Fibroblast of peridontal ligament (primary cell): ENCODE data around the gene NLRC3.
"Not testable (repeated sequence)": the region's sequence is repeated elsewhere in the genome, so short reads cannot be mapped to it uniquely, and the experiment has no call there.

Experiments used
- DNase-seq: peaks from one replicate; pipeline ENCODE4 v3.0.0-alpha.2; 2010; ENCODE audit errors: extremely low read depth

The NLRC3 gene

GRCh38 chr16:3513892-3514583, 63.2 kb downstream of the NLRC3 start:
- no peak for DNase-seq

DNA sequence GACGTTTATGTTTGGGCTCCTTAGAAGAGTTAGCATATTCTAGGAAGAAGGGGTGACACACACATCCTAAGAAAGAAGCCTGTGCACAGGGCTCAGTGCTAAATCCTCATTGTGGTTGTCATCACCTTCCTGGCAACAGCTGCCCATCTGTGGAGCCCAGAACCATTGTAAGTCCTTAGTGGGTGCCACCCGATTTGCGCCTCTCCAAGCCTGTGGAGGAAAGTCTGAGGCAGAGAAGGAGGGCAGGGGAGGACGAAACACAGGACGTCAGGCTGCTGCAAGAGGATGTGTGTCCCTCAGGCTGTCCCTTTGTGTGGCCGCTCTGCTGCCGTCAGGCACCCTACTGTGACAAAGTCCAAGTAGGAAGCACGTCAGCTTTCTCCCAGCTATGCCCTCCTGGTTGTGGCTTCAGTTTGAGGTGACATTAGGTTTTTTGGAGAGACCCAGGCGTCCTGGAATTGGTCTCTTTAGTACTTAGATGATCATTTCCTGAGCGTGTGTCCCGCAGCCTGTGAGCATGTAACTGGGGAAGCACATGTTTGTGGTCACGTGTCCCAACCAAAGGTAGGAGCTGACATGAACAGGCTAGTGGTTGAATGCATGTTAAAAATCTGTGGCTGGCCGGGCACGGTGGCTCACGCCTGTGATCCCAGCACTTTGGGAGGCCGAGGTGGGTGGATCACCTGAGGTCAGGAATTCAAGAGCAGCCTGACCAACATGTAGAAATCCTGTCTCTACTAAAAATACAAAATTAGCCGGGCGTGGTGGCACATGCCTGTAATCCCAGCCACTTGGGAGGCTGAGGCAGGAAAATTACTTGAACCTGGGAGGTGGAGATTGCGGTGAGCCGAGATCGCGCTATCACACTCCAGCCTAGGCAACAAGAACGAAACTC, 65.7 kb downstream of the NLRC3 start:
- no peak for DNase-seq

DNA sequence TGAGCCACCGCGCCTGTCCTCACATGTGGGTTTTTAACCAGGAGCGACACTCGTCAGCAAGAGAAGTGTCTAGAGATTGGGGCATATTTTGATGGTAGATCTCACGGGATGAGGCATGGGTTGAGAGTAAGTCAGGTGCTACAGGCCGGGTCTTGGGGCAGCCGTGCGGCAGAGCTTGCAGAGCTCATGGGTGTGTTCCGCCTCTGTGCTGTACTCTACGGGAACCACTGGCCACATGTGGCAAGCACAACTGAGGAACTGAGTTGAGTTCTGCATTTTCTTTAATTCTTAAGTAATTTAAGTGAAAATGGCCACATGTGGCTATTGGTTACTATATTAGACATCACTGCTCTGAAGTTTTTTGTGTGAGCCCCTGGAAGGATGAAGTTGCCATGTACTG, 66.8 kb downstream of the NLRC3 start:
- DNase-seq, result no peak

- DNase-seq, result no peak
Measured at GRCh38 chr16:3509470-3509928, 67.7 kb downstream of the NLRC3 start.

DNA sequence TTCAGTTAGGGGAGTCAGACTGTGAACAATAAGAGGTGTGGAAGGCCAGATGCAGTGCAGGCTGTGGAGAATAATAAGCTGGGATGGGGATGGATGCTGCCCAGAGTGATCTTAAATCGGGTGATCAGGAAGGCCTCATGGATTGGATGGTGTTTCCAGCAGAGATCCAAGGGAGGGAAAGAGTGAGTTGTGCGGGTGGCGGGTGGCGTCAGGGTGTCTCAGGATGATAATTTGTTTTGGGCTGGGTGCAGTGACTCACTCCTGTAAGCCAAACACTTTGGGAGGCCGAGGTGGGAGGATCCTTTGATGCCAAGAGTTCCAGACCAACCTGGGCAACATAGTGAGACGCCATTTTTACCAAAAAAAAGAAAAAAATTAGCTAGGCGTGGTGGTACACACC, 68.5 kb downstream of the NLRC3 start:
- no peak for DNase-seq

DNA sequence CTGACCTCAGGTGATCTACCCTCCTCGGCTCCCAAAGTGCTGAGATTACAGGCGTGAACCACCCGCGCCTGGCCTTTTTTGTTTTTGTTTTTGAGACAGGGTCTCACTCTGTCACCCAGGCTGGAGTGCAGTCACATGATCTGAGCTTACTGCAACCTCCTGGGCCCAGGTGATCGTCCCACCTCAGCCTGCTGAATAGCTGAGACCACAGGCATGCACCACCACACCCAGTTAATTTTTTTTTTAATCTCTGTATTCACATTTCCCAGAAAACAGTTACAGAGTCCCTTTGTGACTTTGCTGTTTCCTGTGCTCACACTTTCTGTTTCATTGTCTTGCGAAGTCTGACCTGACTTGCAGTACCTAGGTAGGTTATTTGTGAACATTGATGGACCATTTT, 73.7 kb downstream of the NLRC3 start:
- DNase-seq, result no peak

DNA sequence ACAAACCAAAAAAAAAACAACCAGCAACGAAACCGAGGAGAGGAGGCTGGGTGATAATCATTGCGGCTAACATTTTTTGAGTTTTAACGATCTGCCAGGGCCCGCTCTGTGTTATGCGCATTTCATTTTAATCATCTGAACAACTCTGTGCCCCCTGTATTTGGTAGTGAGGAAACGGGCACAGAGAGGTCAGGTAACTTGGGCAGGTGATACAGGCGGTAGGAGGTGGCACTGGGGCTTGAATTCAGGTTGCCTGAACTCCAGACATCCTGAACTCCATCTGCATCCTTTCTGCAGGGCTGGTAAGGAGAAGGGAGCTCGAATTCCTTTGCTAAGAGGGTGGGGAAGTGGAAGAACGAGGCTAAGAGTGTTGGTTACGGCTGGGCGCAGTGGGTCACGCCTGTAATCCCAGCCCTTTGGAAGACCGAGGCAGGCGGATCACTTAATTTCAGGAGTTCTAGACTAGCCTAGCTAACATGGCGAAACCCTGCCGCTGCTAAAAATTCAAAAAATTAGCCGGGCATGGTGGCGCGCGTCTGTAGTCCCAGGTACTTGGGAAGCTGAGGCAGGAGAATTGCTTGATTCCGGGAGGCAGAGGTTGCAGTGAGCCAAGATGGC, 75.3 kb downstream of the NLRC3 start:
- DNase-seq, result no peak

DNA sequence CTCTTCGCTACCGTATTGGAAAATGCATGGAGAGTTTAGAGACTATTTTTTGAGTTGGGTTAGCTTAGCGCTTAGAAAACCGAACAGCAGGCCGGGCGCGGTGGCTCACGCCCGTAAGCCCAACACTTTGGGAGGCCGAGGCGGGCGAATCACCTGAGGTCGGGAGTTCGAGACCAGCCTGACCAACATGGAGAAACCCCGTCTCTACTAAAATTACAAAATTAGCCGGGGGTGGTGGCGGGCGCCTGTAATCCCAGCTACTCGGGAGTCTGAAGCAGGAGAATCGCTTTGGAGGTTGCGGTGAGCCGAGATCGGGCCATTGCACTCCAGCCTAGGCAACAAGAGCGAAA, 75.8 kb downstream of the NLRC3 start:
- DNase-seq, result not testable (repeated sequence)

DNA sequence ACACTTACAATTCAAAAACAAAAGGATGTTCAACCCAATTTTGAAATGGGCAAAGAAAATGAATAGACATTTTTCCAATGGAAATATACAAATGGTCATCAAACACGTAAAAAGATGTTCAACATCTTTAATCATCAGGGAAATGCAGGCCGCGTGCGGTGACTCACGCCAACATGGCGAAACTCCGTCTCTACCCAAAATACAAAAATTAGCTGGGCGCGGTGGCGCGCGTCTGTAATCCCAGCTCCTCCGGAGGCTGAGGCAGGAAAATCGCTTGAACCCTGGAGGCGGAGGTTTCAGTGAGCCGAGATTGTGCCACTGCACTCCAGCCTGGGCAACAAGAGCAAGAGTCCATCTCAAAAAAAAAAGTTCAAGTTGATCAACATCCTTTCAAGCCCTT, 78.2 kb downstream of the NLRC3 start:
- no peak for DNase-seq

GRCh38 chr16:3497771-3498170, 79.4 kb downstream of the NLRC3 start:
- DNase-seq, result no peak

GRCh38 chr16:3496386-3496785, 80.8 kb downstream of the NLRC3 start:
- DNase-seq, result no peak

DNA sequence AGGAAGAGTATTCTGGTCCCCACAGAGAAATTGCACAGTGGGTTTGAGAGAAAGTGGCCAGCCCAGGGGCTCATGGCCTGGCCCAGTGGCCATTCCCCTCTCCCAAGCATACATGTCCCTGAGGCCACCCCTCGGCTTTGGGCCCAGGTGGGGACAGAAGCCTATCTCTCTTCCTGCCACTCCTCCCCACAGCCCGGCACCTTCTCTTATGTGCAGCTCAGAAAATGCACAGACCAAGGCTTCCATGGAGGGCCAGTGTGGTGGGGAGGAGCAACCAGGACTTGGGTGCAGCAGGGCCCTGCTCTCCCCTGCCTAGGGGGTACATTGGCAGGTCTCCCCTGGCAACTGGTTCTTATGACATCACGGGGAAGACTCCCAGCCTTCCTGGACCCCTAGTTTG, 82.0 kb downstream of the NLRC3 start, which contains the start of gene C16orf90:
Gene C16orf90, minus strand, starts transcription at position 314 of the 400 bp plus-strand sequence. Its CDS starts 68 bp downstream, at position 246.
- no peak for DNase-seq

DNA sequence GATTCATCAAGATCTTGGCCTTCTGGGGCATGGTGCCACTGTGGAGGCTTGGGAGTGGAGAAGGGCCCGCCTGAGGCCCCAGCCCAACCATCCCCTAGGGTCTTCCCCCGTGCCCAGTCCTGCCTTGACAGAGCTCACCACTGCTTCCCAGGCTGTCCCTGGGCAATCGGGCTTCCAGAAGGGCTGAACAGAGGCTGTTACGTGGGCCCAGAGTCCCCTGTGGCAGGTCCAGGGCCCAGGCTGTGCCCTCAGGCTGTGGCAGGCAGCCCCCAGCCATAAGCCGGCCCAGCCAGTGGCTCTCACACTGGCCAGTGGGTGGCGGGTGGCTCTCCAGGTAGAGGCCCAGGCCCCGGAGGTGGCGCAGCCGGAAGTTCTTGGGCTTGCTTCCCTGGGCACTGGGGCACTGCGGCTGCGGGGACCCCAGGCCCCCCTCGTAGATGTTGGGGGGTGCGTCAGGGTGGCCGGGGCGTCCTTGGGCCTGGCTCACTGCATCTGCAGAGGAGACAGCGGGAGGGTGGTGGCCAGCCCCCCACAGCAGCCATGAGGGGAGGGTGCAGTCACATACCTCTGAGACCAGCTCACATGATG, 82.7 kb downstream of the NLRC3 start:
- no peak for DNase-seq

GRCh38 chr16:3492356-3492755, 84.8 kb downstream of the NLRC3 start:
- no peak for DNase-seq

DNA sequence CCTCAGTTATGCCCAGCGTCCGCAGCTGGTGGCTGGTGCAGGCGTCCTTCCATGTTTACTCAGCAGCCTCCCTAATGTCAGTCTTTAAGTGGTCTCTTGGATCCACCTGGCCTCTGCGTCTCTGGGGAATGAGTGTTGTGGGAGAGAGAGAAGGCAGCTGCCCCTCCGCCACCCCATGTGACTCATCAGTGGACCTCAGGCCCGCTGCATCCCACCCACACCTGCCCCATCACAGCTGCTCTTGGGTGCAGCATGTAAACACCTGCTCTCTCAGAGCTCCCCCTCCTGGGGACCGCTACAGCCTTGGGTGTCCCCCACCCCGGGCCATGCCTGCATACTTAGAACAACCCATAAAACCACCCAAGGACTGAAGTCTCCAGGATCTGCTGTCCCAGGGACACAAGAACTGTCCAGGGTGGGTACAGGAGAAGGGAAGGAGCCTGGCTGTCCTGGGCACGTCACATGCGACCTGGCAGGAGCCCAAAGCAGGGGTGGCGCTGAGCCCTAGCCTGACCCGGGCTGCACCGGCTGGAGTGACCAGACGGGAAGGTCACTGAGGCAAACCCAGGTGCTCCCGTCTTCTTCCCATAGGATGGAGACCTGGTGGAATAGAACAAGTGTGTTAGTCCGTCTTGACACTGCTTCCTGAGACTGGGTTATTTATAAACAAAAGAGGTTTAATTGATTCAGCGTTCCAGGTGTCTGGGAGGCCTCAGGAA, 86.1 kb downstream of the NLRC3 start:
- no peak for DNase-seq
